HG02852 (cell line): ENCODE data around the gene TRIO.

Experiments
- ATAC-seq: cut with Tn5 transposase; IDR thresholded peaks from one replicate; pipeline ENCODE4 v1.9.1; 2021; ENCODE audit warnings: mild to moderate bottlenecking, moderate library complexity; ENCODE audit not compliant: unreplicated experiment

Gene TRIO

GRCh38 chr5:14443671-14444093 is 300.5 kb downstream of the TRIO start:
- no peak for ATAC-seq

DNA sequence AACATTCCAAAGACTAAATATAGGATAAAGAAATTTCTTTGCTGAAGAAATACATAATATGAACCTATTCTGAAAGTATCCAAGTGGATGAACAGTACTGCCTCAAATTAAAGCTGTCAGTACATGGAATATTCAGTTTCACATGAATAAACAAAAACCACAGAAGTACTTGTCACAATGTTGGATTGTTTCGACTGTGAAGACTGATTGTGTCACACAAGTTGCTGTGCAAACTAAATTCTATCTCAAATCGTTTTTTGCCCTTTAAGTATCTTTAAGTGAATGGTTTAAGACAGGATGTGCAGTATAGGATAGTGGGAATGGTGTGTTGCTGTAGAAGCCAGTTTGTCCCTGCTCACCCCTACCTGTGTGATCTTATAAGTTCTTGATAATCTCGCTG is 301.0 kb downstream of the TRIO start:
- no peak for ATAC-seq

DNA sequence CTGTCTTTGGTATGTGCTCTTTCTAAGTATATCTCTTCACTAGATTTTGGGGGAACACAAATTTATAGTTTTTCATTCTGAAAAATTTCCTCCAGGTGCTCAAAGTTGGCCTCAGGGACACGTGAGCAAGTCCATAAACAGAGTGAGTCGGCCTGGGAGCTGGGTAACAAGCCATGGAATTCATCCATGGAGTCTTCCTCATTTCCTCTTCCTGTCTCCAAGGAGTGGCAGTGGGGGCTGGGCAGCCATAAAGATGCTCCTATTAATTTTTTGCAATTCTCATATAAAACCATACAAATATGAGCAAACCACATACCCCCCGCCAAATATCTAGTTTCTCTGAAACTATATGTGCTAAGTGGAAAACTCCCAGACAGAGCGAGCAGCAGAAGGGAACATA is 301.9 kb downstream of the TRIO start:
- no peak for ATAC-seq

GRCh38 chr5:14445576-14446290 is 302.6 kb downstream of the TRIO start:
- no peak for ATAC-seq

DNA sequence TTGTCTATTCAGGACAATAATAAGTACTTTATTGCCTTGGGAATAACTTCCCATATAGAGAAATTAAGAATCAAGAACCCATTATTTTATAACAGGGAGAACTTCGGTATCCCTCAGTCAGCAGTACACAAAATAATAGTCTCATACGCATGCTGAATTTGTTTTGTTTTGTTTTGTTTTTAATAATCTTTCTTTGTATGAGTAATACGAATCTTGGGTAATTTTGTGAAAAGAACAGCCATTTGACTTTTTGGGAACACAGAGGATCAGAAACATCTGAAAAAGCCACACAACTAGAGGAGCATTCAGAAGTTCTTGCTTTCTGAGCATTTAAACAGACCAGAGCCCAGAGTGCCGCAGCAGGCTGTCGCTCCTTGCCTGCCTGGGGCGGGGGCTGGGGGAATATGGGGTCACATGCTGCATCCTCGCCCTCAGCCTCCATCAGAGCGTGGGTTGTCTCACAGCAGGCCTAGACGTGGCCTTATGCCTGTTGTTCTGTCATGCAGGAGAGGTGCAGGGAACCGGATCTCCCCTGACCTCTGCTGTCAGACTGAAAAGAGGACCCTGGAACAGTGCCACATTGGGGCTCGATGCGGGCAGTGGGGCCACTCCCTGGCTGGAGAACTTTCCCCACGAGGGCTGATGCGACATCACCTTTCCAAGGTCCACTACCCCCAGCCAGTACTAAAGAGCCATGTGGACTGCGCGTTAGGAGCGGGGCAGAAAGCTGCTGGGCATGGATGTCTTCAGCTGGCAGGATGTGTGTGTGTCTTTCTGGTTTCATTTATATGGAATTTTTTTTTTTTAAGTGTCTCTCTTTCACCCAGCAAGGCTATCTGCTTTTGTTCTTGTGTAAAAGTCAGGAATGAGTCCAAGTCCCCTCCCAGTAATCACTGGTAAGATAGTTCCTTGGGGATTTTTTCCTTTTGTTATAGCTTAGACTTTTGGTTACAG is 305.1 kb downstream of the TRIO start:
- peak; percentile 71 for ATAC-seq

DNA sequence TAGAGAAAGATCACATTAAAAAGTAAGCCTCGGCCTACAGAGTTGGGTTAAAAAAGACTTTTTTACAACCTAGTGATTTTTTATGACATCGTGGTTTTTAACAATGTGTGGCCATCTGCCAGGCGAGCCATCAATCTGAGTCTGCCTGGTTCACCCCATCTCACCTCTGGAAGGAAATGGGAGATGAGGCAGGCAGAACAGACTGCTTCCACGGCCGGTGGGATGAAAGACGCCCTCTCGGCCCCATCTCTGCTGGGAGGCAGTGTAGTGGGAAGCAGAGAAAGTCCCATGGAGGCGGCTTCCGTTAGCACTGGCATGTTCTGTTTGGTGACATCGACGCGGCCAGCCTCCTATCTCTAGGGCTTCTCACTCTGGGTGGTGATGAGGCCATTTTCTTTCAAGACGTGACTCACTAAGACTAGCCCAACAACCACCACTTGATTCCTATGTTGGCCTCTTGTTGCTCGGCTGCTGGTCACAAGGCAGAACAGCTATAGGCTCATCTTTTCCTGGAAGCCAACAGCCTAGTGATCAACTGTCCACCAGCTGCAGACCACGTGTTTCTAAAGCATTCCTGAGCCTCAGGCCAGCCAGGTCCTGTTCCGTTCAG is 306.0 kb downstream of the TRIO start:
- no peak for ATAC-seq

DNA sequence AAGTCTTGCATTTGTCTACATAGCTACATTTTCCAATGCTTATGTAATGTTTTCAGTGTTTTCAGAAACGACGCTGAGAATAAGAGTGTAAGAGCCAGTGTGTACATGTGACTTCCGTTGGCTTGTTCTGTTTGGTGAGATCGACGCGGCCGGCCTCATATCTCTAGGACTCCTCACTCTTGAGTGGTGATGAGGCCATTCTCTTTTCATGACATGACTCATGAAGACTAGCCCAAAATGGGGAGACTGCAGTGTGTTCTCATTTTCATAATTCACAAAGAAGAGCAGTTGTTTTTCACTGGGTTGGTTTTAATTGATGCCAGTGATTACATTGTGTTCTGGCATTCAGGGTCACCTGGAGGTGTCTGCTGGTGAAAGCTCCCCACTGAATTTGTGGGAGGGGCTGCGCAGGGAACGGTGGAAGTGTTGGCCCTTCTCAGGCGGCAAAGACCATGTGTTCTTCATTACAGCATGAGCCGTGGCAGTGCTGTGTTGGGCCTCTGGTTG is 306.9 kb downstream of the TRIO start:
- no peak for ATAC-seq

DNA sequence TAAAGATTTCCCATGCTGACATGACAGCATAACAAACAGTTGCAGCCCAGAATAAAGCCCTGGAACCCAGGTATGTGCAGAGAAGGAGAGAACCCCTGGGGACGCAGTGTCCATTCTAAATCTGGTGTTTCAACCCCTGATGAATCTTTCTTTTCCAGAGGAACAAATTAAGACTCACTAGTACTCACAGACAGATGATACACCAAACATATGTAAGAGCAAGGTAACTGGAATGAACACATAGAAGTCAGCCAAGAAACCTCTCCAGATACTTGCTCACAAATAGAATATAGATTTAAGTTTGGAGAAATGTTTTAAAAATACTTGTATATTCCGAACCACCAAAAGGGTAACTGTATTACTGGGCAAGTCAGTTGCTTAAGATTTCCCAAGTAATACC is 307.6 kb downstream of the TRIO start:
- no peak for ATAC-seq

DNA sequence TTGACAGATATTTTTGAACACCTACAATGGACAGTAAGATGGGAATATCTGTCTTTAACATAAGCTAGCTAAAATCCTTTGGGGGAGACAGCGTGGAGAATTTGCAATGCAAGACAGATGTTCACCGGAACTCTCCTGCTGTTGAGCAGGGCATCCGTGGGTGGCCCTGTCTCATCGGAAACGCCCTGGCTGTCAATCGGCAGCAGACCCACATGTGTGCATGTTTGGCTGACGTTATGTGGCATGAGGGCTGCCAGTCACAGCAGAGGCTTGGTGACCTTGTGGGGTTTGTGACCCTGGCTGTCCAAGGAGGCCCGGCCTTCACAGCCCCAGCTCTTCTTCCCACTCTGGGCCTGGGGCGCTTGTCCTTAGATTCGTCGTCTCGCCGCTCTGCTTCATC is 308.7 kb downstream of the TRIO start:
- no peak for ATAC-seq

DNA sequence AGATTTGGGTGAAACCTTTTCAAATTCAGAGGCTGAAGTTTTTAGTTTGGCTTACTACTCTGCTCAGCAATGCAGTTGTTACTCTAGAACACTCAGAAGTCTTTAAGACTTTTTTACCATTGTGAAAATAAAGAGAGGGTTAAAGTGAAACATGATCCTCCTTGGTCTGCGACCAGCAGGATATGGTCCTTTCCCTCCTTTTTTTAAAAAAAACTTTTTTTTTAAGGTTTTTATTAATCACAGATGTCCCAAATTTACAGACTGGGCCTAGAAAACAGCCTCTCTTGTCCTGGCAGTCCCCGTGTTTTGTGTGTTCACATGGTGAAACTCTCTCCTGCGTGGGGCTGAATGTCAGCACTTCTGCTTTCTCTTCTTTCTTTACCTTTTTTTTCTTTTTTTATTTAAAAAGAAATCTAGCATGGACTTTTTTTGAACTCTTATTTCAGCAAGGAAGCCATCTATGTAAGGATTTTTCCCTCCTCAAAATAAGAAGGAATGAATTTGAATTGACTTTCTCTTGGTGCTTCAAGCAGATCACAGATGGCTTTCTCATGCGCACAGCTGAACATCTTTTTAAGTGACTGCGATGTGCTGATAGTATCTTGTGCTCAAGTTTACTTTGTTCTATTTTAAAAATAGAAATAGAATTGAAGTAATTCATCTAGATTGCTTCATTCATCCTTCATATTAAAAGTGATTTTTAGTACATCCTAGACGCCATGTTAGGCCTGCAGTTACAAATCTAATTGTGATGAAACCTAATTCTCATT is 309.7 kb downstream of the TRIO start:
- ATAC-seq, result no peak

DNA sequence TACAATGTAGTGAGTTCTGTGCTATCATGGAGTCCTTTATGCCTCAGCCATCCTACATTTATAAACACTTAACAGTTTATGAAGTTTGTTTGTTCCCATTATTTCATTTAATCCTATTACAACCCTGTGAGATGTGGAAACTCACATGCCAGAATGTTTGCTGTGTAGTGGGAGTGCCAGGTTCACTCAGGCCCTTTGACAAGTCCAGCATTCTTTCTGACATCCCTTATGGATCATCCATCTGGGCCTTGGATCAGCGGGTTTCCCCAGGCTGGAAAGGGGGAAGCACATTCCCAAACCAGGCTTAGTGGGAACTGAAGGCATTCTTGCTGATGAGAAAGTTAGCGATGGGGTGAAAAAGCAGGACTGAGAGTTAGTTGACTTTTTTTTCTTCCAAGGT is 310.3 kb downstream of the TRIO start:
- ATAC-seq, result no peak

- ATAC-seq, result no peak
Observed at GRCh38 chr5:14455814-14456321, 312.7 kb downstream of the TRIO start.

DNA sequence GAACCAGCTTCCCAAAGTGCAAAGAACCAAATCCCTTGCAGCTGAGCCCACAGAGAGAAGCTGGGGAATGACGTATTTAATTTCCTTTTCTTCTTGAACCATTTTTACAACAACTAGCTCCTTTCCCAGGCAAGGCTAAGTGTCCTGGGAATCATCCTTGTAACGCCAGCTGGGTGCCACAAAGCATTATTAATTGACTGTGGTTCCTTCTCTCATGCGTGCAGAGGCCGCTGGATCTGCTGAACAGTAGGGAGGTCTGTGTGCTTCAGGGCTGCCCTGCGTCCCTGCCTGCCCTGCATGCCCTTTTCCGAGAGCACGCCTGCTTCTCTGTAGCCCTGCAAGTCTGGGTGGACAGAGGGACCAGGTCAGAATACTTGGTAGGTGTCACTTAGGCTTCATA is 314.3 kb downstream of the TRIO start:
- no peak for ATAC-seq

GRCh38 chr5:14458414-14458813 is 315.3 kb downstream of the TRIO start:
- ATAC-seq, result no peak

- ATAC-seq, result no peak
Observed at GRCh38 chr5:14460844-14461398, 317.8 kb downstream of the TRIO start.

DNA sequence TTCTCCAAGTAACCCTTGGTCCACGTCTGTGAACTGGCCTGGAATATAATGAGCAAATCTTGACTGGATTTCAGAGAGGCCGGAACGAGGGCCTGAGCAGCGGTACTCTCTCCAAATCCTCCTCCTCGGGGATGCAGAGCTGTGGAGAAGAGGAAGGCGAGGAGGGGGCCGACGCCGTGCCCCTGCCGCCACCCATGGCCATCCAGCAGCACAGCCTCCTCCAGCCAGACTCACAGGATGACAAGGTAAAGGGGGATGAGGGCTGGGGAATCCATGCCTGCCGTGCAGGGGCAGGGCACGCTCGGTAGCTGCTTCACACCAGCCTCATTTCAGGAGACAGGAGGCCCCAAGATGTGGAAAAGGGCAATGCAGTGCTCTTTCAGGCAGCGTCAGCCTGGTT is 319.5 kb downstream of the TRIO start:
- ATAC-seq, result no peak

DNA sequence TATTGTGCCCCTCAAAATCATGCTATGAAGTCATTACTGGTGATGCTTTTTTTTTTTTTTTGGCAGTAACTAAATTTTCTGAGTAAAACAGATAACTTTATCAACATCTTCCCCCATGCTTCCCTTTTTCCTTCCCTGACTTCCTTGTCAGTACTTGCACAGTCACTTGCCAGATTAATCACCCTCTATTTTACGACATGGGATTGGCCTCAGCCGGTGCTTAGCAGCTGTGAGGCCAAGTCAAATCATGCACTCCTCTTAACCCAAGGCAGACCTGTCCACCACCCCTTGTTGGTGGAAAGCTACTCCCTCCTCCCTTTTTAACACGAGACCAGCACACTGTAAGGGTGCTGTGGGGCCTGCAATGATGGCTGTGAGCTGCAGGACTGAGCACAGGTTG is 320.5 kb downstream of the TRIO start:
- ATAC-seq, result no peak

DNA sequence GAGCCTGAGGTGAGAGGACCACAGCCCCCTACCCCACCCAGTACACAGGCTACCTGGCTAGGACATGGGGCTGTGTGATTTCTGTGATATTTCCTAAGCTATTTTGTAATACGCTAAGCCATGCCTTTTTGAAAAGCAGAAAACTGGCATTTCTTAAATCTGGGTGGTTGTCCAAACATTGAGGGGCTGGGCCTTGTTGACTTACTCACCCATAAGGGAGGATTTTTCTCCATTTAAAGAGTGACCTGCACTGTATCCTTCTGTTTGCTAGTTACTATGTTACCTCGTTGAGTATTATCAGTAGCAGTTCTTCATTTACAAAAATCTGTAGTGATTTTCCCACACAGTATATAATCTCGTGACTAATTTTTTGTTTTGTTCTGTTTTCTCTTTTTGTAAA is 321.0 kb downstream of the TRIO start:
- no peak for ATAC-seq

DNA sequence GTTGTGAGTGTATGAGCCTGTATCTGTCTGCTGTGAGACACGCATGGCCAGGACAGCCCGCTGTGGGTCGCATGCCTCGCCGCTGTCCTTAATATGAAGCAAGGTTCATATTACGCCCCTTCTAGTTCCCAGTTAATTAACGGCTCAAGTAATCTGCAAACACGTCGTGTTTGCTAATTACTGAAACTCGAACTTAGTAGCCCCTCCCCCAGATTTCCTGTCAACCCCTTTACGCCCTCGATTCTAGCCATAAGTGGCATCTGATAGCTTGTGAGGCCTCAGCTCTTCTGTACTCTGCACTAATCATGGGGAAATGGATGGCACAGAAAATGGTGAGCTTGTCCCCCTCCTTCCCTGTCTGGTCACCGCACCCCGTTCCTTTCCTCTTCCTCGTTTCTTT is 321.5 kb downstream of the TRIO start:
- ATAC-seq, result no peak

- no peak for ATAC-seq
Observed at GRCh38 chr5:14465116-14465515, 322.0 kb downstream of the TRIO start.
